Raji (cell line): ENCODE results near the gene VPS35.

ENCODE experiments used
- POLR2A ChIP-seq: IDR thresholded peaks from 2 replicates; pipeline ENCODE4 v1.6.1; 2011; ENCODE audit warnings: low read depth, low read length, control low read depth; ENCODE audit not compliant: insufficient read depth

The VPS35 gene

GRCh38 chr16:46690281-46691178 is 1.6 kb upstream of the VPS35 start:
- no peak for TF ChIP-seq POLR2A

GRCh38 chr16:46689365-46690280 is 645 bp upstream of the VPS35 start, which contains the start of gene ORC6:
TSS of gene ORC6 (plus strand) at chr16:46689659. CDS start at chr16:46689706, 47 bp downstream.
- TF ChIP-seq POLR2A, result peak; percentile 70

- no peak for TF ChIP-seq POLR2A
Measured at GRCh38 chr16:46688101-46688653, 801 bp downstream of the VPS35 start.

- no peak for TF ChIP-seq POLR2A
Measured at GRCh38 chr16:46687486-46687885, 1.5 kb downstream of the VPS35 start.

GRCh38 chr16:46686815-46687473 is 2.0 kb downstream of the VPS35 start:
- TF ChIP-seq POLR2A, result no peak

GRCh38 chr16:46673320-46674013 is 15.5 kb downstream of the VPS35 start:
- TF ChIP-seq POLR2A, result no peak

- no peak for TF ChIP-seq POLR2A
Measured at GRCh38 chr16:46662123-46662522, 26.9 kb downstream of the VPS35 start.

- no peak for TF ChIP-seq POLR2A
Measured at GRCh38 chr16:46658925-46659324, 30.1 kb downstream of the VPS35 start.

GRCh38 chr16:46651305-46651704 is 37.7 kb downstream of the VPS35 start:
- no peak for TF ChIP-seq POLR2A

- no peak for TF ChIP-seq POLR2A
Measured at GRCh38 chr16:46650254-46650623, 38.7 kb downstream of the VPS35 start.

GRCh38 chr16:46649588-46650253 is 39.3 kb downstream of the VPS35 start:
- no peak for TF ChIP-seq POLR2A

GRCh38 chr16:46648656-46649055 is 40.3 kb downstream of the VPS35 start:
- TF ChIP-seq POLR2A, result no peak
